HG03439 (cell line): ENCODE measurements around the gene ARHGAP35.
"Not testable (repeated sequence)": the region's sequence is repeated elsewhere in the genome, so short reads cannot be mapped to it uniquely, and the experiment has no call there.

Experiments
- ATAC-seq: cut with Tn5 transposase; IDR thresholded peaks from one replicate; pipeline ENCODE4 v1.9.1; 2021; ENCODE audit warnings: mild to moderate bottlenecking, moderate library complexity; ENCODE audit not compliant: unreplicated experiment

Gene ARHGAP35

GRCh38 chr19:46868025-46868802, 7.4 kb downstream of the ARHGAP35 start:
- ATAC-seq: no peak

GRCh38 chr19:46871173-46871572, 10.4 kb downstream of the ARHGAP35 start:
- not testable (repeated sequence) for ATAC-seq

DNA sequence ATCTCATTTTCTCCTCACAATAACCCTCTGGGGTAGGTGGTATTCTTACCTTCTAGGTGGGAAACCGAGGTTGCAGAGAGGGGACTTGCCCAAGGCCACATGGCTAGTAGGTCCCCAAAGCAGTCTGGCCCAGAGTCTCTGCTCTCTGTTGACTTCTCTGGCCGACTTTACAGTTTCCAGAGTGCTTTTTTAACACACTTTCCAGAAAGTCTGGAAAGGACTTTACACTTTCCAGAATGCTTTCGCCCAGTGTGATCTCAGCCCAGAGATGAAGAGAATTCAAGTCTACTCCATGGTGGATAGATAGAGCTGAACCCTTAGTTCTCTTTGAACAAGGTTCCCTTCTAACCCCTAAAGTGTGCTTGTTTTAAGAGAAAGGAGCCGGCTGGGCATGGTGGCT, 12.2 kb downstream of the ARHGAP35 start:
- ATAC-seq: no peak

GRCh38 chr19:46875234-46875633, 14.4 kb downstream of the ARHGAP35 start:
- ATAC-seq: no peak

DNA sequence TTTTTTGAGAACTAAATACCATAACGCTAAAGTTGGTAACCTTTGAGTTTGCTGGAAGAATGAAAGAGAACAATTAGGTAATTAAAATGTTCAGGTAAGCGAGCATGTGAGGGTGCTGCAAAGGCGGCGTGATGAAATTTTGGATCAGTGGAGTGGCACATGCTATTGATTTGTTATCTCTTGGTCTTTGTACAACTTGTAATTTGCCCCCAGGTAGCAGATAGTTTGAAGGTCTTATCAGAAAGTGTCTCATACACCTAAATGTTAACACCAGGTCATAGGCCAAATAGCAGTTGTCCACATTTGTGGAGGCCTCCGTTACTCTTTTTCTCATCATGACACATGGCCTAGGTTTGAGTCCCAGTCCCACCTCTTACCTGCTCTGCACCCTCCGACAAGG, 14.9 kb downstream of the ARHGAP35 start:
- ATAC-seq: no peak

- no peak for ATAC-seq
These were observed 18.0 kb downstream of the ARHGAP35 start for GRCh38 chr19:46878613-46879375.

- ATAC-seq: no peak
These were observed 19.6 kb downstream of the ARHGAP35 start for GRCh38 chr19:46880431-46880830.

DNA sequence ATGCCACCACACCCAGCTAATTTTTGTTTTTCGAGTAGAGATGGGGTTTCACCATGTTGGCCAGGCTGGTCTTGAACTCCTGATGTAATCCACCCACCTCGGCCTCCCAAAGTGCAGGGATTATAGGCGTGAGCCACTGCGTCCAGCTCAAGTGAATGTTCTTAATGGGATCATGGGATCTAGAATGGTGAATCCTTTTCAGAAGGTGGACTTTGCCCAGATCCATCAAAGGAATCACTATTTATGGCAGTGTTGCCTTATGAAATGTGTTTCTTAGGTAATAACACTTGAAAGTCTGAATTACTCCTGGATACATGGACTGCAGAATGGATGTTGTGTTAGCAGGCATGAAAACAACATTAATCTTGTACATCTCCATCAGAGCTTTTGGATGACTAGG, 20.3 kb downstream of the ARHGAP35 start:
- ATAC-seq: no peak

GRCh38 chr19:46882034-46882433, 21.2 kb downstream of the ARHGAP35 start:
- no peak for ATAC-seq

GRCh38 chr19:46882751-46883150, 22.0 kb downstream of the ARHGAP35 start:
- ATAC-seq: not testable (repeated sequence)

DNA sequence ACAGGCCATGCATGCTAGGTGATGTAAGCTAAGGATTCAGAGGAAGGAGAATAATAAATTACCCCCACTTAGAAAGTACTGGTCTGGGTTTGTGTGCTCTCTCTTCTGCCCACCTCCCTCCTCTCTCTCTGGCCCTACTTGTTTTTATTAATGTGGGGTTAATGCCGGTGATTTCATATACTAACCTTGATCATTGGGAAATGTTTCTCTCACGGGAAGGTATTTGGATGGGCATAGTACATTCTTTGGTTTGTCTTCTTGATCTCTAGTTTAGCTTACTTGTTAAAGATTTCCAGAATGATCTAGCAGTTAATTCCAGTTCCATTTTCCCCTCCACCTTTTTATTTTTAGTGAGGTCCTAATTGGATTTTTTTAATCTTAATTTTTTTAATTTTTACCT, 24.6 kb downstream of the ARHGAP35 start:
- no peak for ATAC-seq

DNA sequence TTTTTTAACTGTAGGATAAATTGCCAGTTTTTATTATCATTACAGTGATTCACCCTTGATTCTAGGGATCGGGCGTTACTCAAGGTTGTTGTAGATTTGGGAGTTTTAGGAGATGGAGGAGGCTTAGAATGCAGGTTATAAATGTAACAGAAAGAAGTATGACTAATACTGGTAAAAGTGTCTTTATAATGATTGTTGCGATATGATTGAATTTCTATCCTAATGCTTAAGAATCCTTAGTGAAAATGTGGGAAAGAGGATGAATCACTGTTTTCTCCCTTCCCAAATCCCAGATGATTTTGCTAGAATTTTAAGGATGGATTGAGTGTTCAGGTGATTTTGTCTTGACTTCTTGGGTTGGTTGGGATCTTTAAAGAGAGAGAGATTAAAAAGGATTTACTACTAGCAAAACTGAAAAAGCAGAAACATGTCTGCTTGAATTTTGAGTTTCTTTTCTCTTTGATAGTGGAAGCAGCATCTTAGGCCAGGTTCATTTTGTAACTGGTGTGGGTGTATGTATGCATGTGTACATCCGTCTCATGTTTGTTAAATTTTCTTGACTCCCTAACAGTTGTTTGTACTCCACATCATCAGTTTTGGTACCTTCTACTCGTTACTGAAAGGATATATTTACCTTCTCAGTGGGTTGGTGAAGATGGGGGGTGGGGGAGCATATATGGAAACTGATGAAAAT, 25.9 kb downstream of the ARHGAP35 start:
- no peak for ATAC-seq

DNA sequence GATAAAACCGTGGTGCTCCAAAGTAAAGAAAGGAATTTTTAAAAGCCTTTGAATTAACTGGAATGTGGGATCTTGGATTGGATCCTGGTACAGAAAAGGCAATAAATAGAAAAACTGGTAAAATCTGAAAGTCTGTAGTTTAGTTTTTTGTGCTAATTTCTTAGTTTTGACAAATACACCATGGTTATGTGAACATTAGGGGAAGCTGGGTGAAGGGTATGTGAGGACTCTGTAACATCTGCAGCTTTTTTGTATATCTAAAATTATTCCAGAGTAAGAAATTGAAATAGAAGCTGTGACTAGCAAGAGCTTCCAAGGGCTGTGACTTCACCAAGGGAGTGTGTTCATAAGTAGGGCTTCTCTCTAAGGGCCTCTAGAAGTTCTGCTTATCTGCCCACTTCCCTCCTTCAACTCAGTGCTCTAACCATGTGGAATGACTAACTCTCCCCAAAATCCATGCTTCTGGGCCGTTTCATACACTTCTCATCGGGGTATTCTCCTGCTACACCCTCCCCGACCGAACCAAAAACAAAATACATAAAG, 26.5 kb downstream of the ARHGAP35 start:
- ATAC-seq: no peak

DNA sequence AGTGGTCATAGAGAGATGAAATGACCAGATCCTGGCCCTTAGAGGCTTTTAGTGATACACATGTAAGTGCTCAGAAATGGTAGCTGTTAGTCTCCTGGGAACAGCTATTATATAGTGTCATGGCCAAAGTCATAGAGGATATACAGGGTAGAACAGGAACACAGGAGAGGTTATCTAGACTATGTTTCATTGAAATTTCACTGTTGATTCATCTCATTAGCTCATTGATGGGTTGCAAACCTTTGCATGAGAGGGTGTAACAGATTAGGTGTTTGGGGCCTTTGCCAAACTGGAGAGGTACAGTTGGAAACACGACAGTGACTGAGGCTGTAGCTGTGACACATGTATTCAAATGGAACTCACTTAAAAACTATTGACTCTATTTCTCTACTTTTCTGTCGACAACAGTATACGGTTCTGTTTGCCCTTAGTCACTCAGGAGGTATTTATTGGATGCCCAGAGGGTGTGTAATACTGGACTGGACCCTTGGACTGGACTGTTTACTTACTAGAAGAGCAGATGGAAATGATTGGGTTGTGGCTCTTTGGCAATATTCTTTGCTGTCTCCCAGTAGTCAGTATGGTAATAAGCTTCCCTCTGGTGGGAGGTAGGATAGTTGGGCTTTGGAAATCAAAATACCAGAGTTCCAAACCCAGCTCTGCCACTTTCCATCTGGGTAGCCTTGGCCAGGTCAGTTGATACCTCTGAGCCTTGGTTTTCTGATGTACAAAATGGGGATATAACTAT, 29.8 kb downstream of the ARHGAP35 start:
- no peak for ATAC-seq

DNA sequence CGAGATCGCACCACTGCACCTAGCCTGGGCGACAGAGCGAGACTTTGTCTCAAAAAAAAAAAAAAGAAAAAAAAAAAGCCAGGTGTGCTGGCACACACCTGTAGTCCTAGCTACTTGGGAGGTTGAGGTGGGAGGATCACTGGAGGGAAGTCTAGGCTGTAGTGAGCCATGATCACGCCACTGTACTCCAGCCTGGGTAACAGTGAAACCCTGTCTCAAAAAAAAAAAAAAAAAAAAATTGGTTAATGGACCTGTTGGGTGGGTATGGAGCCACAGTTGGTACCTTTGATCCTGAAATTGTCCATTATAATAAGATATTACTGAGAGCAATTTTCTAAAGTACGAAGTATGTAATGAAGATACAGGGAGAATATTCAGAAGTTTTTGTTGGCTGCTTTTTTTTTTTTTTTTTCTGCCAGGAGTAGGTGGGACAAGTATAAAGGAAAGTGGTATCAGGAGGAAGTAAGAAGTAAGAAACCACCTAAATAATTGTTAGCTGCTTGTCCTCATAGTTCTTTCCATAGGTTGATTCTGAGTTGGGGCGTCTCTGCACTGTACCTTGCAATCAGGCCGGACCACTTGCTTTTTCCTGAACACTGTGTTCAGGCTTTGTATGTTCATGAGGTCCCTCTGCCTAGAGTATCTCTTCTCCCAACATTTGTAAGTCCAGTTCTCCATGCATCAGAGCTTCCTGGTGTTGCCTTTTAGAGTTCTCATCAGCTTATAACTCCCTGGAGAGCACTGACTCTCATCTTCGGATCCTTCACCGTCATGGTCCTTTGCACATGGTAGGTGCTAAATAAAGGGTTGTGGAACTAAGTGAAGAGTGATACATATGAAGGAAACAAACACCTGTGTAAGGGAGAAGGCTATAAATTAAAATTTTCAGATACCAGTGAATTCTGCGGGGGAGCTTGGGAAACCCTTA, 31.7 kb downstream of the ARHGAP35 start:
- ATAC-seq: no peak

DNA sequence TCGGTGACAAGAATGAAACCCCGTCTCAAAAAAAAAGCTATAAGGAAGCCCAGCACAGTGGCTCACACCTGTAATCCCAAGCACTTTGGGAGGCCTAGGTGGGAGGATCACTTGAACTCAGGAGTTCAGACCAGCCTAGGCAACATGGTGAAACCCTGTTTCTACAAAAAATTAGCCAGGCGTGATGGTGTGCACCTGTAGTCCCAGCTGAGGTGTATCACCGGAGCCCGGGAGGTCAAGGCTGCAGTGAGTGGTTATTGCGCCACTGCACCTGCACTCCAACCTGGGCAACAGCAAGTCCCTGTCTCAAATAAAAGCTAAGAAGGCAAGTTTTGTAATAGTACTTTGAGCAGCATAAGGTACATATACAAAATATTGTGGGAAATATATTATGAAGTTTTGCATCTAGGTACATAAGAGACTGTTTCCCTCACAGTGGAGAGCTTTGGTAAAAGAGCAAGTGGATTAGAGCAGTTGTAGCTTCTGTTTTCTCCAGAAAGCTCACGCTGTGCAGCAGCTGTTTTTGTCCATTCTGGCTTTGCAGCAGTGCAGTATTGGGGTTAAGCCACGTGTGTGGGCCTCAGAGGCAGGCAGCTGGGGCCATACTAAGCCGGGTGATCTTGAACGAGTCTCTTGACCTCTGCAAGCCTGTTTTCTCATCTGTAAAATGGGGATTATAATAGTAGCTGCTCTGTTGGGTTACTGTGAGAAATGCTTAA, 35.4 kb downstream of the ARHGAP35 start:
- no peak for ATAC-seq

GRCh38 chr19:46898731-46899130, 37.9 kb downstream of the ARHGAP35 start:
- no peak for ATAC-seq

DNA sequence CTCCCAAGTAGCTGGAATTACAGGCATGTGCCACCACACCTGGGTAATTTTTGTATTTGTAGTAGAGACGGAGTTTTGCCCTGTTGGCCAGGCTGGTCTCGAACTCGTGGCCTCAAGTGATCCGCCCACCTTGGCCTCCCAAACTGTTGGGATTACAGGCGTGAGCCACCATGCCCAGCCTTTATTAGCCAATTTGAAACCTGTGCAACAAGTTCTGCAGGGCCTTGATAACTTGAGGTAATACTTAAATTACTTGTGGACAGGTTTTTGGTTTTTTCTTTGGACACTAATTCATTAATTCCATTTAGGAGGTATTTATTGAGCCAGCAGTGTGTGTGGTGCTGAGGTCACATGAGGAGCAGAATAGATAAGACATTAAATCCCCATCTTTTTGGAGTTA, 39.5 kb downstream of the ARHGAP35 start:
- ATAC-seq: no peak
